Measurements from ENCODE around the gene CORO2B.

DNA sequence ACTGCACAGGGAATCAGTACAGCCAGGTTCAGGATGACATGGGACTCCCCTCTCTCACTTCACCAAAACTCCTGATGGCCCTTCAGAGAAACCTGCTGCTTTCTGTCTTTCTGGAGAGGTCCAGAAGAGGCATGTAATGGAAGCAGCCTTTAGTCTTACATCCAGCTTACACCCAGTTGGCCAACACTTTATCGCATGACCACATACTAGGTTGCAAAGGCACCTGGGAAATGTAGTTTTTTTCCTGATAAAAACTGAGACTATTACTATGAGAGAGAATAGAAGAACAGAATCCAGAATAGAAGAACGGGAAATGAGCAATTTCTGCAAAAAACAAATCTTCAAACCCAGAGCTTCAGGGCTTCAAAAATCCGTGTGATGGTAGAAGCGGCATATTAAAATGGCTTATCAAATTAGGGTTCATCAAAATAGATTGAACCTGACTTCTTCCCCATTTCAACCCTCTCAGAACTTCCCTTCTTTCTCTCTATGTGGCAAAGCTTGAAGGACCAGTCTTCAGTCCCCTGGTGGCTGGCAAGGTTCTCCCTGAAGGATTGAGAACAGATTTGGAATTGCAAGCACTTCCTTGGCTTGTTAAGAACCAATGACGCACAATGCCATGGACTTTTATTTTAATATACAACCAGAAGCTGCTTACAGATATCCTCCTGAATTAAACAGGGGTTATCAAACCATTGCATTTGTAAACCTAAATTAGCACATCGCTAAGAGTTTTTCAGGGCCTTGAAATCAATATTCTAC lies 34.4 kb downstream of the CORO2B start:
- no peak for TF ChIP-seq POLR2A (IDR thresholded peaks at IDR 0.05)
- TF ChIP-seq, protein P1, sequence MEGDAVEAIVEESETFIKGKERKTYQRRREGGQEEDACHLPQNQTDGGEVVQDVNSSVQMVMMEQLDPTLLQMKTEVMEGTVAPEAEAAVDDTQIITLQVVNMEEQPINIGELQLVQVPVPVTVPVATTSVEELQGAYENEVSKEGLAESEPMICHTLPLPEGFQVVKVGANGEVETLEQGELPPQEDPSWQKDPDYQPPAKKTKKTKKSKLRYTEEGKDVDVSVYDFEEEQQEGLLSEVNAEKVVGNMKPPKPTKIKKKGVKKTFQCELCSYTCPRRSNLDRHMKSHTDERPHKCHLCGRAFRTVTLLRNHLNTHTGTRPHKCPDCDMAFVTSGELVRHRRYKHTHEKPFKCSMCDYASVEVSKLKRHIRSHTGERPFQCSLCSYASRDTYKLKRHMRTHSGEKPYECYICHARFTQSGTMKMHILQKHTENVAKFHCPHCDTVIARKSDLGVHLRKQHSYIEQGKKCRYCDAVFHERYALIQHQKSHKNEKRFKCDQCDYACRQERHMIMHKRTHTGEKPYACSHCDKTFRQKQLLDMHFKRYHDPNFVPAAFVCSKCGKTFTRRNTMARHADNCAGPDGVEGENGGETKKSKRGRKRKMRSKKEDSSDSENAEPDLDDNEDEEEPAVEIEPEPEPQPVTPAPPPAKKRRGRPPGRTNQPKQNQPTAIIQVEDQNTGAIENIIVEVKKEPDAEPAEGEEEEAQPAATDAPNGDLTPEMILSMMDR (IDR thresholded peaks at IDR 0.05) = no peak

Measured in ovary (tissue), 3 donors.